HUDEP-2 (cell line): ENCODE measurements around the gene CPTP.
"Not testable (repeated sequence)": the region's sequence is repeated elsewhere in the genome, so short reads cannot be mapped to it uniquely, and the experiment has no call there.

ENCODE experiments used
- DNase-seq, 76 experiments: peaks; one replicate each; lab custom pipeline; 2025; ENCODE audit not compliant: unreplicated experiment in 76 of 76; lab: John Stamatoyannopoulos, UW

Gene CPTP

DNA sequence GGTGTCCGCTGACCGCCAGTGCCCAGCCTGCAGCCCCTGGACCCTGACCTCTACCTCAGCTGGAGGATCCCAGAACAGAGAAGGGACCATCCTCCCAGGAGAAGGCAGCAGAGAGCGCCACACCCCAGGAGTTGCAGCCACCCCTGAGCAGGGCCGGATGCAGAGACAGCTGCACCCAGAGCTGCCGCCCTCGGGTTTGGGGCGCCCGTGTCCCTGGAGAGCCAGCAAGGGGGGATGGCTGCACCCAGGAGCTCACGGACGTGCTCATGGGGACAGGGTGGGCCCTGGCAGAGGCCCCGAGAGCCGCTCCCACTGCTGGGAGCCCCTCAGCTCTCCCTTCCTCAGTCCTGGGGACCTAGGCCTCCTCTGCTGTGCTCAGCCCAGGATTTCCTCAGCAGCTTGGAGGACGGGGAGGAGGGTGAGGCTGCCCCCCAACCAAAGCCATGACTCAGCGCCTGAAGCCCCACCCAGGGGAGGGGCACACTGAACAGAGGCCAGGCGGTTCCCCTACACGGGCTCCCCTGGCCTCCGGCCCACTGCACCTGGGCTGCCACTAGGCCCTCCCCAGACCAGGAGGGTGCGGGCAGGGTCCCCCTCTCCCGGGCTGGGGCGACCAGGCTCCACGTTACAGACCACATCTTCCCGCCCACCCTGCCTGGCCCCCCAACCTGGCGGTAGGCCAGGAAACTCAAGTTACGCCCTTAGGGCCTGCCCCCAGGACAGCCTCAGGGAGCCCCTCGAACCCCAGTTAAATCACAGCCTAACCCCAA lies 19.1 kb upstream of the CPTP start:
- peak in 64 of 76 experiments; percentile 12 to 81 (median 64) for DNase-seq

DNA sequence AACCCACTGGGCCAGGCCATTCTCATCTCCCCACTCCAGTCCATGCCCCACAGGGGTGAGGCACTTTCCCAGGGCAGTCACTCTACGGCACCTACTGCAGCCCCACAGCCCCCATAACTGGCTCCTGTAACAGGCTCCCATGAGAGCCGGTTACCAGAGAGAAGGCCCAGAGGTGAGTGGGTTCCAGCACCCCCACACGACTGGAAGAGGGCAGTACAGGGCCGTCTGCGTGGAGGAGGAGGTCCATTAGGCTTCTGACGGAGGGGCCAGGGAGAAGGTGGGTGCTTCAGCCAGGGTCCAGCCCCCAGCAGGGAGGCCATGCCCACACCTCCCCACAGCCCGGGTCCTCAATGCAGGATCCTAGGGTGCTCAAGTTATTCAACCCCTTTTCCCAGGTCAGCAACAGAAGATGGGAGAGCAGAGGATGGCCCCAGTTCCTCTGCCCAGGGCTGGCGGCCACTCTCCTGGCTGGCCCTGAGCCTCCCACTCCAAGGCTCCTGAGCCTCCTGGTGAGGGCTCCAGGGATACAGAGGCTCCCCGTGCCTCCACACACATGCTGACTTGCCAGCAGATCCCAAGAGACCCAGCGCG lies 18.4 kb upstream of the CPTP start:
- peak in 16 of 76 experiments; percentile 12 to 44 (median 26) for DNase-seq

DNA sequence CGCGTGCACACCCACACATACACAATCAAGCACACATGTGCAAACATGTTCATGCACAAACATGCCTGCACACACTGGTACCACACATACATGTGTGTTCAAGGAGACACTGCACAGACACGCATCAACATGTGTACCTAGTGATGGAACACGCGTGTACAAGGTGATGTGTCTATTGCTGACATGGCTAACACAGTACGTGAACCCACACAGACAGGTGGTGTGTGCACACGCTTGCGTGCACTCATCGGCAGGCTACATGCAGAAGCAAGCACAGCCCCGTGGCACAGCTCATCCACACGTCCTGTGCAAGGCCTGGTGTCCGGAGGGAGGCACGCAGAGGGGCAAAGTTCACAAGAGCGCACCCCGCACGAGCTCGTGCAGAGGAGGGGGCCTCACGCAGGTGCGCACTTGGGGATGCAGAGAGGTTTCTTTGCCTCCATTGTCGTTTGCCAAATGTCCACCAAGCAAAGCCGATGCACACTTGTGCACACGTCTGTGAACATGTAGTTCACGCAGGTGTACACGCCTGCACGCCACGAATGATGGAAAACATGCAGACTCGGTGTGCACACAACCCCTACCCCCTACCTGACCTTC lies 17.8 kb upstream of the CPTP start:
- DNase-seq, result no peak

DNA sequence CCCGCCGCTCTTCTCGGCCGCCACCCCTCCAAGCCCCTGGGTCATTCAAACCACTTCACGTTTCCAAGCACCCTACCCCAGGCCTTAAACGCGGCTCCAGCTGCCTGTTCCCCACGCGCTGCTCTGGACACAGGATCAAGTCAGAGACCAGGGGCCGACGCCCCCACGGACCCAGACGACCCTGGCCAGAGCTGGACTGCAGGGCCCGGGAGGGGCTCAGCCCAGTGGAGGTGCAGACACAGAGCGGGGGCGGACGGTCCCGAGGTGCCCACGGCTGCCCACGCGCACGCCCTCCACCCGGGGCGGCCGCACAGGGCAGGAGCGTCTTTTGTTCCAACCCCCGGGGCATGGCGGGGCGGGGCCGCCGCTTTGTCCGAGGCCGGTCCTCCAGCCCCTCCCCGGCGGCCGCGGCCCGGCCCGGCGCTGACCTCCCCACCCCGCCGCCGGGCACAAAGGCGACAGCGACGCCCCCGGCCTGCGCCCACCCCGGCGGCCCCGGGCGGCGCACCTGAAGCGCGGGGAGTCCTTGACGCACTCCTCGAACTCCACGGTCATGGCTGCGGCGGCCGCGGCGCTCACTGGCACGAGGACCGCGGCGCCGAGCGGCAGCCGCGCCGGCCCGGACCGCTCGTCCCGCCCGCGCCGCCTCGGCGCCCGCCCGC lies 17.2 kb upstream of the CPTP start:
- DNase-seq, result peak in 1 of 76 experiments; percentile 28

DNA sequence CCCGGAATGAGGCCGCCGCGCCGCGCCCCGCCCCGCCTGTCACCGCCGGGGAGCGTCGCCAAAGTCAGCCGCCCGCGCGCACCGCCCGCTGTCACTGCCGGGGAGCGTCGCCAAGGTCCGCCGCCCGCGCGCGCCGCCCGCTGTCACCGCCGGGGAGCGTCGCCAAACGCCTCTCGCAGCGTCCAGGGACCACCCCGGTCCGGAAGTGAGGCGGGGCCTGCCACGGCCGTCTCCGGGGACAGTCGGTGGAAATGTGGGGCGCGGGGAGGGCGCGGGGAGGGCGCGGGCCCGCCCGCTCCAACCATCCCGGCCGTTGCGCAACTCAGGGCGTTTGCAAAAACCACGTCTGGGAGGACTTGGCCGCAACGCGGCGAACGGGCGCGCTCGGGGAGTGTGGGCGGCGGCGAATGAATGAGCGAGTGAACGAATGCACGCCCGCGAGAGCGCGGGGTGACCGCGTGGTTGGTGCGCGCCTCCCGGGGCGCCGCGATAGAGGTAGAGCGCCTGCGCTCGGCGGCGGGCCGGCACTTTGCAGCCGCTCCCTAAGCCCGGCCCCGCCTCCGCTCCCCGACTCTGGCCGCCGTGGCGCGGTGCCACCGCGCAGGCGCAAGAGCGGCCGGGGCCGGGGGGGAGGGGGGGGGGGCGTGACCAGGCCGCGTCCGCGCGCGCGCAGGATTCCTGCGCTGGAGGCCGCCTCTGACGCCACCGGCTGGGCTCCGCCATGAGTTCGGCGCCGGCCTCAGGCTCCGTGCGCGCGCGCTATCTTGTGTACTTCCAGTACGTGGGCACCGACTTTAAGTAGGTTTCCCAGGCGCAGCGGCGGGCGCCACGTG lies 16.5 kb upstream of the CPTP start, which contains the start of the genes ACAP3 and PUSL1:
TSS of gene ACAP3 (minus strand) at position 8 of the 833 bp plus-strand sequence. CDS start 115 bp downstream, outside the sequence.
TSS of gene PUSL1 (plus strand) at position 675 of the 833 bp plus-strand sequence. CDS start at position 722, 47 bp downstream.
- peak in 74 of 76 experiments; percentile 18 to 92 (median 84) for DNase-seq

DNA sequence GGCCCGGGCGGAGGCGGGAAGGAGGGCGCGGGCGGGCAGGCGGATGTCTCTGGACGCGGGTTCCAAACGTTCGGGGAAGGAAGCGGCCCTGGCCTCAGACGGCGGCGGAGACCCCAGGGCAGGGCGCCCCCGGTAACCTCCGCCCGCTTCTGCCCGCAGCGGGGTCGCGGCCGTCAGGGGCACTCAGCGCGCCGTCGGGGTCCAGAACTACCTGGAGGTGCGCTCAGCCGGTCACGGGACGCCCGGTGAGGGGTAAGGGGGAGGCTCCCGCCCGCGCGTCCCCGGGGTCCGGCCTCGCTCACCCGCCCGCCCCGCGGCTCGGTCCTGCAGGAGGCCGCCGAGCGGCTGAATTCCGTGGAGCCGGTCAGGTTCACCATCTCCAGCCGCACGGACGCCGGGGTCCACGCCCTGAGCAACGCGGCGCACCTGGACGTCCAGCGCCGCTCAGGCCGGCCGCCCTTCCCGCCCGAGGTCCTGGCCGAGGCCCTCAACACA lies 15.8 kb upstream of the CPTP start:
- DNase-seq, result peak in 1 of 76 experiments; percentile 40

DNA sequence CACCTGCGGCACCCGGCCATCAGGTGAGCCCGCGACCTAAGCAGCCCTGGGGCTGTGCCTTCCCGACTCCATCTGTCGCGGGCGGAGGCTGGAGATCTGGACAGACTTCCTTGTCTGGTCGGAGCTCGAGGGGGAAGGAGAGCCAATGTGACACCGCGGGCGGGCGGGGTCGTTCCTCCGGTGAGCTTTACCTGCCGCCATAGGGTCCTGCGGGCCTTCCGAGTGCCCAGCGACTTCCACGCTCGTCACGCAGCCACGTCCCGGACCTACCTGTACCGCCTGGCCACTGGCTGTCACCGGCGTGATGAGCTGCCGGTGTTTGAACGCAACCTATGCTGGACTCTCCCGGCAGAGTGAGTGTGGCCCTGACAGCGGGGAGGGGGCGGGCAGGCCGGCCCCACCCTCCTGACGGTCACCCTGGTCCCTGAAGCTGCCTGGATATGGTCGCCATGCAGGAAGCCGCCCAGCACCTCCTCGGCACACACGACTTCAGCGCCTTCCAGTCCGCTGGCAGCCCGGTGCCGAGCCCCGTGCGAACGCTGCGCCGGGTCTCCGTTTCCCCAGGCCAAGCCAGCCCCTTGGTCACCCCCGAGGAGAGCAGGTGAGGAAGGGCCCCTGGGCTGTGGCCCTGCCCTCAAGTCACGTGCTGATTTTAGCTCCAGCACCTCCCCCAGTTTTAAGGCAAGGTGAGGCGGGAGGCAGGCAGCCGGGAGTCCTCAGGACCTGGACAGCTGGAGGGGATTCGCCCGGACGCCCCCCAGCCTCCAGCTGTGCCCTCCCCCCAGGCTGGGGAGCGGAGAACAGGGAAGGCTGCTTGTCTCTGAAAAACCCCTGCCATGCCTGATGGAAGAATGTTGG lies 15.1 kb upstream of the CPTP start:
- DNase-seq, result peak in 2 of 76 experiments; percentile 17 to 25

DNA sequence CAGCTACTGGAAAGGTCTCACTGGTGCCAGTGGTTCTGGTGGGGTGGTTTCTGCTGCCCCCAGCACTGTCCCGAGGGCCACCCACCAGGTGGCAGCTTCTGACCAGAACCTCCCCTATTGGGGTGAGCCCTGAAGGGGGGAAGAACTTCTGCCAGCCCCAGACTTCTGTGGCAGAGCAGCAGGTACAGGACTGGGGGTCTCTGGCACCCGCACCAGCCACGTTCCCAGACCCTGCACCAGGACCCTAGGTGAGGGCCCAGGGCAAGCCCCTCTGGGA lies 14.6 kb upstream of the CPTP start:
- no peak for DNase-seq

DNA sequence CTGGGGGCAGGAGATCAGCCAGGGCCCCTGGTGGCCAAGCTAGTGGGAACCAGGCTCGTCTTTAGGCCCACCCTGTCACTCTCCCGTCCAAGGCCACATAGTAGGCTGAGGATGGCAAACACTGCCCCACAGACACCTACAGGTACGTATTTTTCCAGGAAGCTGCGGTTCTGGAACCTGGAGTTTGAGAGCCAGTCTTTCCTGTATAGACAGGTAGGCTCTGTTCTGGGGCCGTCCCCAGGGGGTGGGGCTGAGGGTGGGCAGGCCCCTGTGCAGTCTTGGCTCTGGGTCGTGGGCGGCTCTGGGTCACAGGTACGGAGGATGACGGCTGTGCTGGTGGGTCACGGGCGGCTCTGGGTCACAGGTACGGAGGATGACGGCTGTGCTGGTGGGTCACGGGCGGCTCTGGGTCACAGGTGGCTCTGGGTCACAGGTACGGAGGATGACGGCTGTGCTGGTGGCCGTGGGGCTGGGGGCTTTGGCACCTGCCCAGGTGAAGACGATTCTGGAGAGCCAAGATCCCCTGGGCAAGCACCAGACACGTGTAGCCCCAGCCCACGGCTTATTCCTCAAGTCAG lies 14.0 kb upstream of the CPTP start:
- no peak for DNase-seq

DNA sequence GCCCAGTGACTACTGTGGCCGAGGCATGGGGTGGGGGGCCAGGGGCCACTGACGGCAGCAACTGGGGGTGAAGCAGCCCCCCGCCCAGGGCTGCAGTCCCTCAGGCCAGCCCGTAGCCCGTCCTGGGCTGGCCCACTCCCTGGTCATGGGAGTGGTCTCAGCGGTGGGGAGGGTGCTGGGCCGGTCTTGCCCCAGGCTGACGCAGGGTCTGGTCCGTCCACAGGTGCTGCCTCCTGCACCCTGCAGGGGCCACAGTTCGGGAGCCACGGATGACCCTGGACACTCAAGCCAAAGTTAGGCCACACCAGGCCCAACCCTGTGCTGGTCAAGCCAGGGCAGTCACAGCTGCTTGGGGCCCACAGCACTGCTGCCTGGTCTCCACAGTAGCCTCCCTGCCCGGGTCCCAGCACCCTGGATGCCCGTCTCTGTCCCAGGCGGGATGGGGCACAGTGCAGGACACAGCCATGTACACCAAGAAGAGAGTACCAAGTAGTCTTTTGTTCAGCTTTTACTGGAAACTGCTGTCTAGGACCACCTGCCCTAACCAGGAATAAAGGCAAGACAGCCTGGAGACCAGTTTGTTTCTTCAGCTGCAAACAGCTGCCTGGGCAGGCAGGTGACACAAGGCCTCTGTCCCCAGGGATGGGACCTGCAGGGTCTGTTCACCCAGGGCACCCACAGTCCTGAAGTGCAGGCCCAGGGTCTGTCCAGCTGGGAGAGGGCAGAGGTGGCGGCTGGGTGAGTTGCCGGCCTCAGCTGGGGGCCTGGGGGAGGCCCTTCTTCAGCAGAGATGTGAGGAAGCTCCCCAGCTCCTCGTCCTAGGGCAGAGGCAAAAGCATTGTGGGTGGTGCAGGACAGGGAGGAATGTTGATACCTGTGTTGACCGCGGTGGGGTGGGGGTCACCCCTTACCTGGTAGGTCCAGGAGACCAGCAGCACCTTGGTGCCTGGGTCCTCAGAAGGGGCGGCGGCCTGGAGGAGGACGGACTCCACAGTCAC lies 13.2 kb upstream of the CPTP start:
- no peak for DNase-seq

DNA sequence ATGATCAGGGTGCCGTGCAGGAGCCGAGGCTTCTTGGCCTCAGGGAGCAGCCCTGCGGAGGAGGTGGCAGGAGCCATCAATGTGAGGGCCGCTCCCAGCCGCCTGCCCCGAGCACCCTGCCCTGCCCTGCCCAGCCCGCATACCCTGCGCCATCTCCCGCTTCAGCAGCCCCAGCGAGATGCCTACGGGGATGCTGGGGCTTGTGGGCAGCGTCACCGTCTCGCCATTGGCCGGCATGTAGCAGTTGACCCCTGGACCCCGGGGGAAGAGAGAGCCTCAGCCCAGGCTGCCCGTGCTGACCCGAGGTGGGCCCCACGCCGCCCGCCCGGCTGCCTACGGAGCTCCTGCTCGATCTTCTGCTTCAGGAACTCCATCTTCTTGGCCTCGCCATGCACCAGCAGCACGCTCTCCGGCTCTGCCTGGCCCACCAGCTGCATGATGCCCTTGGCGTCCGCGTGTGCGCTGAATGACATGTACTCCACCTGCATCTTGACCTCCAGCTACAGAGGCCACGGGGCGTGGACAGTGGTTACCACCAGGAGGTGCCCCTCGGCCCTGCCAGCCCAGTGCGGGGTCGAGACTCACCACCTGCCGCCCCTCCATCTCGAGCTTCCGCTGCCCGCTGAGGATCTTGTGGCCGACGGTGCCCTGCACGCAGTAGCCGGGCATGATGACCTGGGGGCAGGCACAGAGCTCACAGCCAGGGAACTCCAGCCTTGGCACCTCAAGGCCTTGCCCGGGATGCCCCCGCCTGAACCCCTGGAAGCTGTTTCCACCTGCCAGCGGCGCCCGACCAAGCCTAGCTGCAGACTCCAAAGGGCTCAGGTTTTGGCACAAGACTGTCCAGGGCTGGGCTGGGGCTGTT lies 11.9 kb upstream of the CPTP start:
- no peak for DNase-seq

DNA sequence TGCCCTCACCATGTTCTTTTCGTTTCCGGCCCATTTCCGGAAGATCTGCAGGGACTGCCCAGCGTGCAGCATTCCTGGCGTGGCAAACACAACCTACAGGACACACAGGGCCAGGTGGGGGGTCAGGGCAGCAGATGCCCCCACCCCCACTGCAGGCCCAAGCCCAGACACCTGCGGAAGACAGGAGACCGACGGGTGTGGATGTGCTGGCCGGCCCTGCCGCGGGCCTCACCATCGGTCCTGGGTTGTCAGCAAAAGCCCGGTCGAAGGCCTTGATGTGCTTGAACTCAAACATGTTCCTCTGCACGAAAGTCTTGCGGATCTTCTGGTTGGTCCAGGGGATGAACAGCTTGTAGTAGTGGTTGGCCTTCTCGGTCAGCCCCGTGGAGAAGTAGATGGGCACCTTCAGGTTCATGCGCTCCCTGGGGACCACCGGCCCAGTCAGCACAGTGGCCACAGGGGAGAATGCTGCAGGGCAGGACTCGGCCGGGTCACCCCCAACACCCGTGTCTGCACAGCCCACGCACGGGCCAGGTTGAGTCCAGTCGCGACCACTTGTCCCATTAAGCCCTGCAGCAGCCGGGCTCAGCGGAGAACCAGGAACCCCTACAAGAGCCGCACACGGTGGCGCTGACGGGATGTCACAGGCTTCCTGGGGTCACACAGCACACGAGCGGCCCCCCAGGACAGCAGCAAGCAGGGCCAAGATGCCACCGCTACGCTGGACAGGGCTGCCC lies 10.9 kb upstream of the CPTP start:
- DNase-seq, result no peak

DNA sequence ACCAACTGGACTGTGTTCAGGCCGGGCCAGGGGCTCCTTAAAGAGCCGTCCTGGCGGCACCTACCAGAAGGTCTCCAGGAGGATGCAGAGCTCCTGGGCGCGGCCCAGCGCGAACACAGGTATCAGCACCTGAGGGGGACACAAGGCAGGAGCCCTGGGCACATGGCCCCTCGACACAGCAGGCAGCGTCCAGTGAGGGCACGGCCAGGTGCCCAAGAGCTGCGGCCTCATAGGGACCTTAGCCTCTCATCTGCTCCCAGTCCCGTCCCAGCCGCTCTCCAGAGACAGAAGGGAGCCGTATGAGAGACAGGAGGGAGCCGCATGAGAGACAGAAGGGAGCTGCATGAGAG lies 10.4 kb upstream of the CPTP start:
- no peak for DNase-seq

DNA sequence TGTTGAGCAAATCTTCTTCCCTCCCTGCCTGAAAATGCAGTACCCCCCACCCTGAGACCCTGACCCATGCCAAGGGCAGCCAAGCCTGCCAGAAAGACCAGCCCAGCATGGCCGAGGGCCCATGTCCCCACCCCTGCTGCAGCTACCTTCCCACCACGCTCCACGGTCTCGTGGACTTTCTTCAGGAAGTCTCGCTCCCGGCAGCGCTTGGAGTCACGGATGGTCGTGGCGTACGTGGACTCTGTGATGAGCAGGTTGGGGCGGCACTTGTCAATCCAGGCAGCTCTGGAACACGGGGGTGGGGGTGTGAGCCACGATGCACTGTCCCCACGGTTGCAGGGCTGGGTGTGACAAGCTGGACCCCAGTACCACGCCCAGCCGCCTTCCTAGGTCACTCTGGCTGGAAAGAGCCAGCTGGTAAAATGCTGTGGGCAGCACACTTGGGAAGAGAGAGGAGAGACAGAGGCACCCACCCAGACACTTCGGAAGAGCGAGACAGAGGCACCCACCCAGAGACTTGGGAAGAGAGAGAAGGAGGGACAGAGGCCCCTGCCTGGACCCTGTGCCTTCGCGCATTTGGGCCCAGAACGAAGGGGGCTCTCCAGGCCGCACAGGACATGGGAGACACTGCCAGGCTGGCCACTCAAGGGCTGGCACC lies 9.8 kb upstream of the CPTP start:
- DNase-seq, result no peak

DNA sequence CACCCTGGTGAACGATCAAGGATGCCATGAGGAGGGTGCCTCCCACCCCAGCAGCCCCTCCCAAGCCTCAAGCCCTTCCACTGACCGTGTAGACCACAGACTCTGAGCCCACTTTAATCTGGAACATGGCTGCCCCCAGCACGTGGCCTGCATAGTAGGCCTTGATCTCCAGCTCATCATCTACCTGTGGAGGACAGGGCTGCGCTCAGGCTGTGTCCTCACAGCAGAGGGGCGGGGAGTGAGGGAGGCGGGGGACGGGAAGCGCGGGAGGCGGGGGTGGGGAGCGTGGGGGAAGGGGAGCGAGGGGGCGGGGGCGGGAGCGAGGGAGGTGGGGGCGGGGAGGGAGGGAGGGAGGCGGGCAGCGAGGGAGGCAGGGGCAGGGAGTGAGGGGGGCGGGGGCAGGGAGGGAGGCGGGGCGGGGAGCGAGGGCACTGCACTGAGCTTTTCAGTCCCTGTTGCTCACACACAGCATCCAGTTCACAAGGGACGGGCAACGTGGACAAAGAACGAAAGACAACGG lies 9.1 kb upstream of the CPTP start:
- DNase-seq, result no peak

DNA sequence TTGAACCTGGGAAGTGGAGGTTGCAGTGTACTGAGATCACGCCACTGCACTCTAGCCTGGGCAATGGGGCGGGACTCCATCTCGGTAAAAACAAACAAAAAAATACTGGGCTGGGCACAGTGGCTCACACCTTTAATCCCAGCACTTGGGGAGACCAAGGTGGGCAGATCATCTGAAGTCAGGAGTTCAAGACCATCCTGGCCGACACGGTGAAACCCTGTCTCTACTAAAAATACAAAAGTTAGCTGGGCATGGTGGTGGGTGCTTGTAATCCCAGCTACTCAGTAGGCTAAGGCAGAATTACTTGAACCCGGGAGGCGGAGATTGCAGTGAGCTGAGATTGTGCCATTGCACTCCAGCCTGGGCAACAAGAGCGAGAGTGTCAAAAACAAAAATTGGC lies 8.4 kb upstream of the CPTP start:
- not testable (repeated sequence) for DNase-seq
